Measurements from ENCODE around the gene HK1.

HK1 gene

GRCh38 chr10:69362471-69362954, 84.2 kb downstream of the HK1 start:
- peaks cover 63% of the 10 kb centered on the region for H3K4me1 ChIP-seq (ENCODE audit: control insufficient read depth, insufficient read depth, low read length)
- H3K4me3 ChIP-seq (ENCODE audit: low read length in 2 of 2), result no peak overlapping the region
- no peak overlapping the region for H3K9ac ChIP-seq (ENCODE audit: low read length in 2 of 2)
- H3K36me3 ChIP-seq (ENCODE audit: control insufficient read depth in 2 of 2, insufficient read depth in 2 of 2, low read length in 2 of 2), result peaks cover 7 to 16% of the 10 kb centered on the region in 2 donors
- peak overlapping the region; percentile 62 for H3K27ac ChIP-seq (ENCODE audit: low read length)
- H3K27me3 ChIP-seq (ENCODE audit: control insufficient read depth in 1 of 2, insufficient read depth in 2 of 2, low read length in 2 of 2), result no peaks in the 10 kb centered on the region
- no peaks in the 10 kb centered on the region for H3K9me3 ChIP-seq (ENCODE audit: control insufficient read depth in 2 of 2, low read length in 2 of 2)

GRCh38 chr10:69363666-69364065, 85.4 kb downstream of the HK1 start:
- no peaks in the 10 kb centered on the region for H3K27me3 ChIP-seq (ENCODE audit: control insufficient read depth in 1 of 2, insufficient read depth in 2 of 2, low read length in 2 of 2)
- no peaks in the 10 kb centered on the region for H3K9me3 ChIP-seq (ENCODE audit: control insufficient read depth in 2 of 2, low read length in 2 of 2)
- H3K4me1 ChIP-seq (ENCODE audit: control insufficient read depth, insufficient read depth, low read length), result peaks cover 58% of the 10 kb centered on the region
- H3K9ac ChIP-seq (ENCODE audit: low read length in 2 of 2), result no peak overlapping the region
- peaks cover 11 to 23% of the 10 kb centered on the region in 2 donors for H3K36me3 ChIP-seq (ENCODE audit: control insufficient read depth in 2 of 2, insufficient read depth in 2 of 2, low read length in 2 of 2)
- H3K4me3 ChIP-seq (ENCODE audit: low read length in 2 of 2), result no peak overlapping the region
- H3K27ac ChIP-seq (ENCODE audit: low read length), result no peak overlapping the region

- no peaks in the 10 kb centered on the region for H3K9me3 ChIP-seq (ENCODE audit: control insufficient read depth in 2 of 2, low read length in 2 of 2)
- no peak overlapping the region for H3K9ac ChIP-seq (ENCODE audit: low read length in 2 of 2)
- H3K27ac ChIP-seq (ENCODE audit: low read length), result no peak overlapping the region
- peaks cover 56% of the 10 kb centered on the region for H3K4me1 ChIP-seq (ENCODE audit: control insufficient read depth, insufficient read depth, low read length)
- peaks cover 17 to 30% of the 10 kb centered on the region in 2 donors for H3K36me3 ChIP-seq (ENCODE audit: control insufficient read depth in 2 of 2, insufficient read depth in 2 of 2, low read length in 2 of 2)
- no peaks in the 10 kb centered on the region for H3K27me3 ChIP-seq (ENCODE audit: control insufficient read depth in 1 of 2, insufficient read depth in 2 of 2, low read length in 2 of 2)
- no peak overlapping the region for H3K4me3 ChIP-seq (ENCODE audit: low read length in 2 of 2)
These were observed 86.1 kb downstream of the HK1 start for GRCh38 chr10:69364232-69364940.

- Histone ChIP-seq H3K27me3 (ENCODE audit: control insufficient read depth in 1 of 2, insufficient read depth in 2 of 2, low read length in 2 of 2) (no peaks in the 10 kb centered on the region), H3K4me3 (ENCODE audit: low read length in 2 of 2) (no peak overlapping the region), H3K36me3 (ENCODE audit: control insufficient read depth in 2 of 2, insufficient read depth in 2 of 2, low read length in 2 of 2) (peaks cover 28 to 45% of the 10 kb centered on the region in 2 donors), H3K9ac (ENCODE audit: low read length in 2 of 2) (no peak overlapping the region), H3K4me1 (ENCODE audit: control insufficient read depth, insufficient read depth, low read length) (peaks cover 32% of the 10 kb centered on the region), H3K27ac (ENCODE audit: low read length) (peak overlapping the region; percentile 31), H3K9me3 (ENCODE audit: control insufficient read depth in 2 of 2, low read length in 2 of 2) (no peaks in the 10 kb centered on the region)
These were observed 88.4 kb downstream of the HK1 start for GRCh38 chr10:69366738-69367137.

GRCh38 chr10:69367469-69367868, 89.2 kb downstream of the HK1 start:
- Histone ChIP-seq H3K36me3 (ENCODE audit: control insufficient read depth in 2 of 2, insufficient read depth in 2 of 2, low read length in 2 of 2) (peaks cover 32 to 50% of the 10 kb centered on the region in 2 donors), H3K9ac (ENCODE audit: low read length in 2 of 2) (no peak overlapping the region), H3K9me3 (ENCODE audit: control insufficient read depth in 2 of 2, low read length in 2 of 2) (no peaks in the 10 kb centered on the region), H3K4me1 (ENCODE audit: control insufficient read depth, insufficient read depth, low read length) (peaks cover 26% of the 10 kb centered on the region), H3K27ac (ENCODE audit: low read length) (peak overlapping the region; percentile 31), H3K4me3 (ENCODE audit: low read length in 2 of 2) (no peak overlapping the region), H3K27me3 (ENCODE audit: control insufficient read depth in 1 of 2, insufficient read depth in 2 of 2, low read length in 2 of 2) (no peaks in the 10 kb centered on the region)

GRCh38 chr10:69372126-69372980, 94.1 kb downstream of the HK1 start:
- Histone ChIP-seq H3K4me1 (ENCODE audit: control insufficient read depth, insufficient read depth, low read length) (peaks cover 29% of the 10 kb centered on the region), H3K9me3 (ENCODE audit: control insufficient read depth in 2 of 2, low read length in 2 of 2) (no peaks in the 10 kb centered on the region), H3K27ac (ENCODE audit: low read length) (no peak overlapping the region), H3K27me3 (ENCODE audit: control insufficient read depth in 1 of 2, insufficient read depth in 2 of 2, low read length in 2 of 2) (no peaks in the 10 kb centered on the region), H3K4me3 (ENCODE audit: low read length in 2 of 2) (no peak overlapping the region), H3K9ac (ENCODE audit: low read length in 2 of 2) (no peak overlapping the region), H3K36me3 (ENCODE audit: control insufficient read depth in 2 of 2, insufficient read depth in 2 of 2, low read length in 2 of 2) (peaks cover 31 to 42% of the 10 kb centered on the region in 2 donors)

- no peaks in the 10 kb centered on the region for H3K27me3 ChIP-seq (ENCODE audit: control insufficient read depth in 1 of 2, insufficient read depth in 2 of 2, low read length in 2 of 2)
- no peaks in the 10 kb centered on the region for H3K9me3 ChIP-seq (ENCODE audit: control insufficient read depth in 2 of 2, low read length in 2 of 2)
- H3K4me1 ChIP-seq (ENCODE audit: control insufficient read depth, insufficient read depth, low read length), result peaks cover 31% of the 10 kb centered on the region
- H3K4me3 ChIP-seq (ENCODE audit: low read length in 2 of 2), result no peak overlapping the region
- no peak overlapping the region for H3K9ac ChIP-seq (ENCODE audit: low read length in 2 of 2)
- peaks cover 23 to 28% of the 10 kb centered on the region in 2 donors for H3K36me3 ChIP-seq (ENCODE audit: control insufficient read depth in 2 of 2, insufficient read depth in 2 of 2, low read length in 2 of 2)
- H3K27ac ChIP-seq (ENCODE audit: low read length), result peak overlapping the region; percentile 69
These were observed 95.9 kb downstream of the HK1 start for GRCh38 chr10:69374242-69374641.

- Histone ChIP-seq H3K27ac (ENCODE audit: low read length) (peak overlapping the region; percentile 69), H3K36me3 (ENCODE audit: control insufficient read depth in 2 of 2, insufficient read depth in 2 of 2, low read length in 2 of 2) (peaks cover 27 to 30% of the 10 kb centered on the region in 2 donors), H3K4me1 (ENCODE audit: control insufficient read depth, insufficient read depth, low read length) (peaks cover 31% of the 10 kb centered on the region), H3K27me3 (ENCODE audit: control insufficient read depth in 1 of 2, insufficient read depth in 2 of 2, low read length in 2 of 2) (no peaks in the 10 kb centered on the region), H3K4me3 (ENCODE audit: low read length in 2 of 2) (peak overlapping the region in 1 of 2 donors; percentile 49), H3K9ac (ENCODE audit: low read length in 2 of 2) (peak overlapping the region in 1 of 2 donors; percentile 13), H3K9me3 (ENCODE audit: control insufficient read depth in 2 of 2, low read length in 2 of 2) (no peaks in the 10 kb centered on the region)
These were observed 96.6 kb downstream of the HK1 start for GRCh38 chr10:69374931-69375306.

- Histone ChIP-seq H3K4me3 (ENCODE audit: low read length in 2 of 2) (peak overlapping the region; percentile 34 to 49), H3K9me3 (ENCODE audit: control insufficient read depth in 2 of 2, low read length in 2 of 2) (no peaks in the 10 kb centered on the region), H3K27ac (ENCODE audit: low read length) (peak overlapping the region; percentile 69), H3K4me1 (ENCODE audit: control insufficient read depth, insufficient read depth, low read length) (peaks cover 31% of the 10 kb centered on the region), H3K9ac (ENCODE audit: low read length in 2 of 2) (no peak overlapping the region), H3K27me3 (ENCODE audit: control insufficient read depth in 1 of 2, insufficient read depth in 2 of 2, low read length in 2 of 2) (no peaks in the 10 kb centered on the region), H3K36me3 (ENCODE audit: control insufficient read depth in 2 of 2, insufficient read depth in 2 of 2, low read length in 2 of 2) (peaks cover 24 to 28% of the 10 kb centered on the region in 2 donors)
These were observed 97.2 kb downstream of the HK1 start for GRCh38 chr10:69375307-69376151.

- Histone ChIP-seq H3K36me3 (ENCODE audit: control insufficient read depth in 2 of 2, insufficient read depth in 2 of 2, low read length in 2 of 2) (peaks cover 19 to 24% of the 10 kb centered on the region in 2 donors), H3K27ac (ENCODE audit: low read length) (peak overlapping the region; percentile 69)
These were observed 98.4 kb downstream of the HK1 start for GRCh38 chr10:69376662-69377061.

More at GRCh38 chr10:69376662-69377061, 98.4 kb downstream of the HK1 start:
- no peaks in the 10 kb centered on the region for H3K9me3 ChIP-seq (ENCODE audit: control insufficient read depth in 2 of 2, low read length in 2 of 2)
- no peak overlapping the region for H3K9ac ChIP-seq (ENCODE audit: low read length in 2 of 2)
- H3K4me1 ChIP-seq (ENCODE audit: control insufficient read depth, insufficient read depth, low read length), result peaks cover 31% of the 10 kb centered on the region
- no peak overlapping the region for H3K4me3 ChIP-seq (ENCODE audit: low read length in 2 of 2)
- H3K27me3 ChIP-seq (ENCODE audit: control insufficient read depth in 1 of 2, insufficient read depth in 2 of 2, low read length in 2 of 2), result no peaks in the 10 kb centered on the region
